Right lobe of liver (tissue), 6 donors: ENCODE results near the gene MYH9. TPM values are rescaled to one million over a fixed set of nuclear protein-coding genes. Genes with fewer than 3 reads are reported as not detected.

Source experiments
- ATAC-seq, 4 donors: fragments of 200-7000 bp; cut with Tn5 transposase; one replicate each; pipeline ENCODE4 v1.9.1; 2020; ENCODE audit warnings: mild to moderate bottlenecking in 4 of 4, moderate library complexity in 4 of 4
- DNase-seq, 3 donors: peaks; one replicate each; pipeline ENCODE4 v3.0.0-alpha.2; 2020
- H3K27ac ChIP-seq, 3 donors: fragments of 200-600 bp; one replicate each; pipeline ENCODE4 v1.8.0; 2022
- H3K27me3 ChIP-seq, 2 donors: fragments of 200-600 bp; one replicate each; pipeline ENCODE4 v1.8.0; 2022
- H3K36me3 ChIP-seq, 4 donors: fragments of 200-600 bp; sonication (generic) in 1 of 4; one replicate each; pipeline versions ENCODE4 v1.5.1 to v1.8.0; 2017 to 2022; ENCODE audit warnings: control low read depth in 1 of 4
- H3K4me1 ChIP-seq, 4 donors: fragments of 200-600 bp; sonication (generic) in 1 of 4; one replicate each; pipeline versions ENCODE4 v1.5.1 to v1.8.0; 2017 to 2022; ENCODE audit warnings: control low read depth in 1 of 4
- H3K4me3 ChIP-seq, 3 donors: fragments of 200-600 bp; one replicate each; pipeline ENCODE4 v1.8.0; 2022
- H3K9me3 ChIP-seq, 4 donors: fragments of 200-600 bp; sonication (generic) in 1 of 4; one replicate each; pipeline versions ENCODE4 v1.5.1 to v1.8.0; 2017 to 2022; ENCODE audit warnings: control low read depth in 1 of 4
- CTCF ChIP-seq, 4 donors: fragments of 200-600 bp in 3 of 4; fragments of 450-650 bp in 1 of 4; IDR thresholded peaks; one replicate each; pipeline versions ENCODE4 v1.5.1 to v1.8.0; 2016 to 2022; ENCODE audit warnings: antibody characterized with exemption in 4 of 4, mild to moderate bottlenecking in 2 of 4
- POLR2A ChIP-seq: fragments of 450-650 bp; IDR thresholded peaks from one replicate; pipeline ENCODE4 v1.6.1; 2017; ENCODE audit warnings: antibody characterized with exemption, mild to moderate bottlenecking
- WGBS: methylation state at CpG from one replicate; pipeline ENCODE4 v1.1.6; 2018; ENCODE audit warnings: low coverage, low lambda C conversion rate; ENCODE audit not compliant: insufficient coverage; ENCODE audit errors: missing lambda C conversion rate; 5-methylcytosine and 5-hydroxymethylcytosine counted together
- intact Hi-C, 2 donors: fragments of 100-400 bp; cut with DNase I; formaldehyde crosslinking; loops; one replicate each; pipeline versions ENCODE4 v1.11.2 to v1.14.1; 2022
- total RNA-seq, 6 experiments: library from RNA; depleted of rRNA in 2 of 6; stranded (reverse); fragments of >200 nt in 2 of 6; fragmentation: NEBNext Ultra II Directional in 3 of 6; extraction: Animal tissue kit (Norgen Biotek cat#: 25700) in 3 of 6; gene quantifications; one replicate each; pipeline versions ENCODE4 v1.1.0 to v1.2.4, GENCODE V29; 2016 to 2023
- donor health status: DM: no; HTN: yes; CAD: no.
- donor health status: DM: no; HTN: no; CAD: no.
- donor health status: DM: no; HTN: no; CAD: no.
- donor health status: DM: no; HTN: yes; CAD: no.
- donor health status: DM: no; HTN: yes; CAD: no.

MYH9 gene
- total RNA-seq, 6 experiments from 2014 or later: 168 to 435 (median 222) TPM

GRCh38 chr22:36335621-36336020, 52.1 kb downstream of the MYH9 start:
- DNase-seq: no peak
- Histone ChIP-seq H3K4me3 (no peak overlapping the region), H3K27ac (peak overlapping the region; percentile 25 to 88 (median 53)), H3K9me3 (no peaks in the 10 kb centered on the region), H3K27me3 (no peaks in the 10 kb centered on the region), H3K4me1 (peaks cover 0 to 59% (median 15%) of the 10 kb centered on the region in 4 donors), H3K36me3 (peaks cover 0 to 77% (median 17%) of the 10 kb centered on the region in 4 donors)
- intact Hi-C loops: no loop called here
- ATAC-seq: no peak
- 61% methylated on average over 7 of the region's 9 CpGs for WGBS
- no peak for TF ChIP-seq POLR2A
- no peak for TF ChIP-seq CTCF (IDR thresholded peaks at IDR 0.05)

- no peaks in the 10 kb centered on the region for H3K27me3 ChIP-seq
- ATAC-seq (peak in 2 of 4 donors; percentile 3), DNase-seq (no peak)
- H3K4me1 ChIP-seq: peaks cover 0 to 59% (median 15%) of the 10 kb centered on the region in 4 donors
- H3K9me3 ChIP-seq: no peaks in the 10 kb centered on the region
- TF ChIP-seq POLR2A (no peak), CTCF (IDR thresholded peaks at IDR 0.05) (no peak)
- peaks cover 0 to 72% (median 16%) of the 10 kb centered on the region in 4 donors for H3K36me3 ChIP-seq
- intact Hi-C loops: no loop called here
- WGBS: 26% methylated on average over 4 of the region's 17 CpGs
- H3K27ac ChIP-seq: peak overlapping the region; percentile 25 to 88 (median 53)
- no peak overlapping the region for H3K4me3 ChIP-seq
Measured at GRCh38 chr22:36334821-36335603, 52.8 kb downstream of the MYH9 start.

GRCh38 chr22:36334081-36334820, 53.5 kb downstream of the MYH9 start:
- TF ChIP-seq POLR2A (no peak), CTCF (IDR thresholded peaks at IDR 0.05) (no peak)
- ATAC-seq (no peak), DNase-seq (no peak)
- Histone ChIP-seq H3K9me3 (no peaks in the 10 kb centered on the region), H3K36me3 (peaks cover 0 to 69% (median 10%) of the 10 kb centered on the region in 4 donors), H3K4me1 (peaks cover 0 to 62% (median 16%) of the 10 kb centered on the region in 4 donors), H3K4me3 (no peak overlapping the region), H3K27me3 (no peaks in the 10 kb centered on the region), H3K27ac (peak overlapping the region in 2 of 3 donors; percentile 25 to 88)
- 68% methylated on average over 10 of the region's 25 CpGs for WGBS
- intact Hi-C loops: no loop called here

GRCh38 chr22:36333644-36334043, 54.1 kb downstream of the MYH9 start:
- Histone ChIP-seq H3K27ac (peak overlapping the region in 2 of 3 donors; percentile 25 to 88), H3K36me3 (peaks cover 0 to 63% (median 6%) of the 10 kb centered on the region in 4 donors), H3K4me1 (peaks cover 0 to 65% (median 19%) of the 10 kb centered on the region in 4 donors), H3K27me3 (no peaks in the 10 kb centered on the region), H3K4me3 (no peak overlapping the region), H3K9me3 (no peaks in the 10 kb centered on the region)
- intact Hi-C loops: no loop called here
- 38% methylated on average over 2 of the region's 5 CpGs for WGBS
- TF ChIP-seq POLR2A (no peak), CTCF (IDR thresholded peaks at IDR 0.05) (no peak)
- ATAC-seq (no peak), DNase-seq (no peak)
